ENCODE results near the gene SLX4IP. TPM values are rescaled to one million over a fixed set of nuclear protein-coding genes. Genes with fewer than 3 reads are reported as not detected.

Gene SLX4IP
- total and polyA plus RNA-seq, 8 donors: 1.00 to 4.6 (median 2.6) TPM

- H3K4me1 ChIP-seq: peaks cover 0 to 15% (median 2%) of the 10 kb centered on the region in 4 donors
- no peaks in the 10 kb centered on the region for H3K27me3 ChIP-seq
- peaks cover 0 to 8% (median 4%) of the 10 kb centered on the region in 4 donors for H3K36me3 ChIP-seq
- TF ChIP-seq EP300 (IDR thresholded peaks at IDR 0.05) (no peak), POLR2AphosphoS5 (IDR thresholded peaks at IDR 0.05) (peak; percentile 16 to 54 (median 20)), POLR2A (IDR thresholded peaks at IDR 0.05) (no peak), CTCF (IDR thresholded peaks at IDR 0.05) (no peak)
- no peak overlapping the region for H3K4me3 ChIP-seq
- intact Hi-C loops (cut with DNase I; ENCODE audit: low total_unique reads): no loop called here
- peak in 1 of 2 donors; percentile 46 for DNase-seq
- H3K9me3 ChIP-seq: no peaks in the 10 kb centered on the region
- H3K27ac ChIP-seq: peak overlapping the region in 4 of 5 donors; percentile 26 to 56 (median 38)
- 69 to 92% (median 84%) methylated on average over 6 of the region's 6 CpGs for WGBS, 5 donors
These were observed 130.3 kb downstream of the SLX4IP start for GRCh38 chr20:10565191-10565921.

- Histone ChIP-seq H3K9me3 (no peaks in the 10 kb centered on the region), H3K36me3 (peaks cover 0 to 8% (median 4%) of the 10 kb centered on the region in 4 donors), H3K27ac (peak overlapping the region in 1 of 5 donors; percentile 56), H3K4me3 (no peak overlapping the region), H3K27me3 (no peaks in the 10 kb centered on the region), H3K4me1 (peaks cover 0 to 15% (median 2%) of the 10 kb centered on the region in 4 donors)
- DNase-seq: no peak
- intact Hi-C loops (cut with DNase I; ENCODE audit: low total_unique reads): no loop called here
- WGBS, 5 donors: 71 to 80% (median 75%) methylated on average over 7 to 8 of the region's 8 CpGs
- TF ChIP-seq POLR2AphosphoS5 (IDR thresholded peaks at IDR 0.05) (no peak), EP300 (IDR thresholded peaks at IDR 0.05) (no peak), CTCF (IDR thresholded peaks at IDR 0.05) (no peak), POLR2A (IDR thresholded peaks at IDR 0.05) (no peak)
These were observed 131.1 kb downstream of the SLX4IP start for GRCh38 chr20:10565922-10566897.

GRCh38 chr20:10568032-10568431, 132.9 kb downstream of the SLX4IP start:
- TF ChIP-seq CTCF (IDR thresholded peaks at IDR 0.05): no peak
- TF ChIP-seq EP300 (IDR thresholded peaks at IDR 0.05): no peak
- TF ChIP-seq POLR2AphosphoS5 (IDR thresholded peaks at IDR 0.05): no peak
- no peak for TF ChIP-seq POLR2A (IDR thresholded peaks at IDR 0.05)
- Histone ChIP-seq H3K27ac (no peak overlapping the region), H3K27me3 (no peaks in the 10 kb centered on the region), H3K36me3 (no peaks in the 10 kb centered on the region), H3K9me3 (no peaks in the 10 kb centered on the region), H3K4me1 (peaks cover 0 to 15% (median 2%) of the 10 kb centered on the region in 4 donors), H3K4me3 (no peak overlapping the region)
- DNase-seq: no peak
- intact Hi-C loops (cut with DNase I; ENCODE audit: low total_unique reads): no loop called here
- WGBS, 5 donors: 91 to 97% (median 93%) methylated on average over 3 of the region's 3 CpGs

- intact Hi-C loops (cut with DNase I; ENCODE audit: low total_unique reads): no loop called here
- WGBS, 5 donors: 70 to 96% (median 90%) methylated on average over 1 of the region's 1 CpG
- H3K36me3 ChIP-seq: no peaks in the 10 kb centered on the region
- peaks cover 0 to 11% (median 0%) of the 10 kb centered on the region in 4 donors for H3K4me1 ChIP-seq
- no peak for DNase-seq
- no peak overlapping the region for H3K4me3 ChIP-seq
- no peak overlapping the region for H3K27ac ChIP-seq
- H3K9me3 ChIP-seq: no peaks in the 10 kb centered on the region
- H3K27me3 ChIP-seq: no peaks in the 10 kb centered on the region
- TF ChIP-seq EP300 (IDR thresholded peaks at IDR 0.05) (no peak), POLR2AphosphoS5 (IDR thresholded peaks at IDR 0.05) (no peak), POLR2A (IDR thresholded peaks at IDR 0.05) (no peak), CTCF (IDR thresholded peaks at IDR 0.05) (no peak)
These were observed 136.3 kb downstream of the SLX4IP start for GRCh38 chr20:10571313-10571815.
